Measurements from ENCODE around the gene CYSLTR2. TPM values are rescaled to one million over a fixed set of nuclear protein-coding genes. Genes with fewer than 3 reads are reported as not detected.

The CYSLTR2 gene
- total RNA-seq, 2 donors from 2014 or later = 0.59 to 0.74 TPM

GRCh38 chr13:48723168-48723567 lies 69.4 kb downstream of the CYSLTR2 start:
- Histone ChIP-seq H3K36me3 (no peaks in the 10 kb centered on the region), H3K4me3 (no peak overlapping the region), H3K27ac (no peak overlapping the region), H3K9me3 (no peaks in the 10 kb centered on the region), H3K27me3 (replicated peaks; ENCODE audit: insufficient read depth) (no peaks in the 10 kb centered on the region), H3K4me1 (replicated peaks) (no peaks in the 10 kb centered on the region)
- intact Hi-C loops (cut with DNase I) = no loop called here
- DNase-seq (ENCODE audit: low spot score) = no peak
- WGBS = 100% methylated on average over 1 of the region's 1 CpG
- no peak for TF ChIP-seq POLR2A (IDR thresholded peaks at IDR 0.05)
- no peak for TF ChIP-seq POLR2AphosphoS5 (IDR thresholded peaks at IDR 0.05)
- TF ChIP-seq CTCF (IDR thresholded peaks at IDR 0.05) = no peak

- no peak for DNase-seq (ENCODE audit: low spot score)
- Histone ChIP-seq H3K27me3 (replicated peaks; ENCODE audit: insufficient read depth) (no peaks in the 10 kb centered on the region), H3K27ac (no peak overlapping the region), H3K4me3 (no peak overlapping the region), H3K9me3 (no peaks in the 10 kb centered on the region), H3K36me3 (no peaks in the 10 kb centered on the region), H3K4me1 (replicated peaks) (no peaks in the 10 kb centered on the region)
- intact Hi-C loops (cut with DNase I) = no loop called here
- no peak for TF ChIP-seq POLR2A (IDR thresholded peaks at IDR 0.05)
- no peak for TF ChIP-seq POLR2AphosphoS5 (IDR thresholded peaks at IDR 0.05)
Observed at GRCh38 chr13:48725271-48725670, 71.5 kb downstream of the CYSLTR2 start.

- intact Hi-C loops (cut with DNase I) = no loop called here
- Histone ChIP-seq H3K4me1 (replicated peaks) (no peaks in the 10 kb centered on the region), H3K27ac (no peak overlapping the region), H3K9me3 (no peaks in the 10 kb centered on the region), H3K36me3 (no peaks in the 10 kb centered on the region), H3K27me3 (replicated peaks; ENCODE audit: insufficient read depth) (no peaks in the 10 kb centered on the region), H3K4me3 (no peak overlapping the region)
- DNase-seq (ENCODE audit: low spot score) = no peak
- WGBS = 74% methylated on average over 2 of the region's 2 CpGs
- TF ChIP-seq POLR2A (IDR thresholded peaks at IDR 0.05) = no peak
- TF ChIP-seq POLR2AphosphoS5 (IDR thresholded peaks at IDR 0.05) = no peak
- no peak for TF ChIP-seq CTCF (IDR thresholded peaks at IDR 0.05)
Observed at GRCh38 chr13:48726711-48727110, 73.0 kb downstream of the CYSLTR2 start.

- Histone ChIP-seq H3K4me3 (no peak overlapping the region), H3K36me3 (no peaks in the 10 kb centered on the region), H3K4me1 (replicated peaks) (no peaks in the 10 kb centered on the region), H3K27ac (no peak overlapping the region), H3K27me3 (replicated peaks; ENCODE audit: insufficient read depth) (no peaks in the 10 kb centered on the region), H3K9me3 (no peaks in the 10 kb centered on the region)
- no peak for TF ChIP-seq POLR2A (IDR thresholded peaks at IDR 0.05)
- TF ChIP-seq POLR2AphosphoS5 (IDR thresholded peaks at IDR 0.05) = no peak
- TF ChIP-seq CTCF (IDR thresholded peaks at IDR 0.05) = no peak
- no peak for DNase-seq (ENCODE audit: low spot score)
- intact Hi-C loops (cut with DNase I) = no loop called here
- WGBS = 54% methylated on average over 4 of the region's 4 CpGs
Observed at GRCh38 chr13:48727241-48728011, 73.7 kb downstream of the CYSLTR2 start.

- no peak for DNase-seq (ENCODE audit: low spot score)
- H3K9me3 ChIP-seq = no peaks in the 10 kb centered on the region
- no peak overlapping the region for H3K4me3 ChIP-seq
- WGBS = 91% methylated on average over 2 of the region's 2 CpGs
- intact Hi-C loops (cut with DNase I) = no loop called here
- H3K4me1 ChIP-seq (replicated peaks) = no peaks in the 10 kb centered on the region
- H3K27me3 ChIP-seq (replicated peaks; ENCODE audit: insufficient read depth) = no peaks in the 10 kb centered on the region
- H3K36me3 ChIP-seq = no peaks in the 10 kb centered on the region
- no peak overlapping the region for H3K27ac ChIP-seq
- TF ChIP-seq CTCF (IDR thresholded peaks at IDR 0.05) = no peak
- TF ChIP-seq POLR2AphosphoS5 (IDR thresholded peaks at IDR 0.05) = no peak
- TF ChIP-seq POLR2A (IDR thresholded peaks at IDR 0.05) = no peak
Observed at GRCh38 chr13:48728226-48728625, 74.5 kb downstream of the CYSLTR2 start.

Data from prostate gland (tissue), 2 donors.